ENCODE measurements around the gene ITGA4. TPM values are rescaled to one million over a fixed set of nuclear protein-coding genes. Genes with fewer than 3 reads are reported as not detected.

The ITGA4 gene
- total RNA-seq, 1 donor from 2014 or later = 104 TPM

DNA sequence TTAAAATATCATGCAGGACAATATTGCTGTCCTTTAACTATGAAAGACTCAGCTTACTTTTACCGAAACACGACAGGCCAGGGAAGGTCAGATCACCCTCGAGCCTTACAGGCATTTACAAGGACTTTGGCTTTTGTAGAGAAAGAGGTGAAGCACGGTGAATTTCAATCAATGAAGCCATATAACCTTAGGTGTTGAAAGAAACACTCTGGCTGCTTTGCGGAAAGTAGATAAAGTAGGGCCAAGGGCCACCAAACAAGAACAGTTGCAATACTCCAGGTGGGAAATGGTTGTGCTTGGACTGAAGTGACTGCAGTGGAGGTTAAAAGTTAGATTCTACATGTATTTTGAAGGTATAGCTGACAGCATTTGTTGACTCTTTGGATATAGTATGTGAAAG is 119.2 kb downstream of the ITGA4 start:
- ChIA-PET CTCF (interaction anchor here (1.1 kb wide), 1 partner anchor 139 kb away, joined by 3 read pairs; no protein-coding TSS in a partner anchor), POLR2A (no interaction called here)
- no peaks in the 10 kb centered on the region for H3K36me3 Mint-ChIP-seq (ENCODE audit: low read depth)
- H3K4me3 Mint-ChIP-seq = no peak overlapping the region
- ATAC-seq (ENCODE audit: low read depth) = no peak
- intact Hi-C loops (cut with micrococcal nuclease) = no loop called here
- H3K27me3 Mint-ChIP-seq = peaks cover 7% of the 10 kb centered on the region
- TF ChIP-seq, protein P1, sequence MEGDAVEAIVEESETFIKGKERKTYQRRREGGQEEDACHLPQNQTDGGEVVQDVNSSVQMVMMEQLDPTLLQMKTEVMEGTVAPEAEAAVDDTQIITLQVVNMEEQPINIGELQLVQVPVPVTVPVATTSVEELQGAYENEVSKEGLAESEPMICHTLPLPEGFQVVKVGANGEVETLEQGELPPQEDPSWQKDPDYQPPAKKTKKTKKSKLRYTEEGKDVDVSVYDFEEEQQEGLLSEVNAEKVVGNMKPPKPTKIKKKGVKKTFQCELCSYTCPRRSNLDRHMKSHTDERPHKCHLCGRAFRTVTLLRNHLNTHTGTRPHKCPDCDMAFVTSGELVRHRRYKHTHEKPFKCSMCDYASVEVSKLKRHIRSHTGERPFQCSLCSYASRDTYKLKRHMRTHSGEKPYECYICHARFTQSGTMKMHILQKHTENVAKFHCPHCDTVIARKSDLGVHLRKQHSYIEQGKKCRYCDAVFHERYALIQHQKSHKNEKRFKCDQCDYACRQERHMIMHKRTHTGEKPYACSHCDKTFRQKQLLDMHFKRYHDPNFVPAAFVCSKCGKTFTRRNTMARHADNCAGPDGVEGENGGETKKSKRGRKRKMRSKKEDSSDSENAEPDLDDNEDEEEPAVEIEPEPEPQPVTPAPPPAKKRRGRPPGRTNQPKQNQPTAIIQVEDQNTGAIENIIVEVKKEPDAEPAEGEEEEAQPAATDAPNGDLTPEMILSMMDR (IDR thresholded peaks at IDR 0.05) = no peak
- no peaks in the 10 kb centered on the region for H3K4me1 Mint-ChIP-seq
- H3K9me3 Mint-ChIP-seq = no peaks in the 10 kb centered on the region
- H3K27ac Mint-ChIP-seq = no peak overlapping the region
- no peak for DNase-seq

DNA sequence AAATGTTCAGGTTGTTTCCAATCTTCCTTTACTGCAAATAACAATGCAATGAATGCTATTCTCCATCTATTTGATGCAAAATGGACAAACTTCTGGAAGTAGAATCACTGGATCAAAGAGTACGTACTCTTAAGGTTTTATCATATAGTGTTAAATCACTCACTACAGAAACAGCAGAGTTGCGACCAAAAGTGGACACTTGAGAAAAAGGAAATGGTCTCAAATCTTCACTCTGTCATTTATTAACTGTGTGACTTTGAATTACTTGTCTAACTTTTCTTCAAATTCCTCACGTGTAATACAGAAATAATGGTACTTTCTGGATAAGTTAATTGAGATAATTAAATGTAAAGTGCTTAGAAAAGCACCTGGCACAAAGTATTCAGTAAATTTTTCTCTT is 121.6 kb downstream of the ITGA4 start:
- TF ChIP-seq, protein P1 (IDR thresholded peaks at IDR 0.05) = no peak
- DNase-seq (no peak), ATAC-seq (ENCODE audit: low read depth) (no peak)
- Mint-ChIP-seq H3K27ac (no peak overlapping the region), H3K27me3 (peaks cover 9% of the 10 kb centered on the region), H3K36me3 (ENCODE audit: low read depth) (no peaks in the 10 kb centered on the region), H3K4me1 (no peaks in the 10 kb centered on the region), H3K9me3 (no peaks in the 10 kb centered on the region), H3K4me3 (no peak overlapping the region)
- intact Hi-C loops (cut with micrococcal nuclease) = no loop called here
- POLR2A ChIA-PET = no interaction called here
- CTCF ChIA-PET = no interaction called here

DNA sequence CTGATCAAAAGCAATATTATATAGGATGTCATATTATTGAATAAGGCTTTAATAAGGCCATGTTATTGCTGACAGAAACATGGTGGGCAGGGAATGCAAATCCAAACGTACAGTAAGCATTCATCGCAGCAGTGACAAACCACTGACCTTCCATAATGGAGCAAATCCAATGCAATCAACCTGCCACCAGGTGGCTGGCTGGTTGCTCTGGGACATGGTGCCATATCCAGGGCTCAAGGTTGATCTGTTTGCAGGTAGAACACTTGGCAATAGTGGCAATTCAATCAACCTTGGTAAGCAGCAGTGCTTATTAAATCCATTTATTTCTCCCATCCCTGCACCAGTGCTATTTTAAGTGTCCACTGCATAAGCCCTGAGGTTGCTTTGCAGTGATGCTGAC is 124.3 kb downstream of the ITGA4 start:
- intact Hi-C loops (cut with micrococcal nuclease) = no loop called here
- ChIA-PET CTCF (no interaction called here), POLR2A (no interaction called here)
- no peaks in the 10 kb centered on the region for H3K36me3 Mint-ChIP-seq (ENCODE audit: low read depth)
- DNase-seq (no peak), ATAC-seq (ENCODE audit: low read depth) (no peak)
- no peak overlapping the region for H3K27ac Mint-ChIP-seq
- TF ChIP-seq, protein P1 (IDR thresholded peaks at IDR 0.05) = no peak
- H3K4me1 Mint-ChIP-seq = peaks cover 10% of the 10 kb centered on the region
- no peak overlapping the region for H3K4me3 Mint-ChIP-seq
- H3K9me3 Mint-ChIP-seq = no peaks in the 10 kb centered on the region
- H3K27me3 Mint-ChIP-seq = peaks cover 7% of the 10 kb centered on the region

DNA sequence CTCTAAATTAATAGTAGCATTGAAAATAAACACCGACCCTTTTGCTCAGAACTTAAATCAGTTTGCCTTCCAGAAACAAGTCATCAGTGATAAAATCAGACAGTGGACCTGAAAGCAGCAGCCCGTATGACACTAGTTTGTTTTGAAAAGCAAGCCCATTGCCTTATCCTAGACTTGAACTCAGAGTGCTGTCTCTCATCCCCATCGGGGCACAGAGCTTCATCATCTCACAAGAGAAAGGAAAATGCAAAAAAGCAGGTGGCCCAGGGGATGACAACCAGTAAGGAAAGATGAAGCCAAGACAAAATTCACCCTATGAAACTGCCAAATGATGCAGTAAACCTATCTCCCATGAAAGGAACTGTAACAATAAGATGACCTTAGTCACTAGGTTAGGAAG is 128.5 kb downstream of the ITGA4 start:
- Mint-ChIP-seq H3K4me1 (peaks cover 17% of the 10 kb centered on the region), H3K9me3 (no peaks in the 10 kb centered on the region), H3K36me3 (ENCODE audit: low read depth) (no peaks in the 10 kb centered on the region), H3K4me3 (no peak overlapping the region), H3K27me3 (peaks cover 9% of the 10 kb centered on the region), H3K27ac (no peak overlapping the region)
- DNase-seq (no peak), ATAC-seq (ENCODE audit: low read depth) (no peak)
- CTCF ChIA-PET = interaction anchor here (1.0 kb wide), 1 partner anchor 129 kb away, joined by 3 read pairs; no protein-coding TSS in a partner anchor
- POLR2A ChIA-PET = no interaction called here
- TF ChIP-seq, protein P1 (IDR thresholded peaks at IDR 0.05) = no peak
- intact Hi-C loops (cut with micrococcal nuclease) = loop anchor here (2.0 kb wide), 1 partner anchor 87 kb away; no protein-coding TSS in a partner anchor

Other genes with a start within 250 kb of the ITGA4 start
- 0.18 and 0.20 TPM in 2 replicates for gene CERKL, start 199.7 kb downstream of the ITGA4 start, total RNA-seq
- gene NEUROD1, start 223.1 kb downstream of the ITGA4 start, total RNA-seq = not detected in 2 replicates

Measured in activated B cell treated with CpG ODN at 0.5 μM for 24 hours (primary cell).